GM21717 (cell line): ENCODE measurements around the gene PPAN.

ENCODE experiments used
- ATAC-seq: cut with Tn5 transposase; IDR thresholded peaks from one replicate; pipeline ENCODE4 v1.9.1; 2021; ENCODE audit warnings: mild to moderate bottlenecking, moderate library complexity; ENCODE audit not compliant: unreplicated experiment

Gene PPAN

DNA sequence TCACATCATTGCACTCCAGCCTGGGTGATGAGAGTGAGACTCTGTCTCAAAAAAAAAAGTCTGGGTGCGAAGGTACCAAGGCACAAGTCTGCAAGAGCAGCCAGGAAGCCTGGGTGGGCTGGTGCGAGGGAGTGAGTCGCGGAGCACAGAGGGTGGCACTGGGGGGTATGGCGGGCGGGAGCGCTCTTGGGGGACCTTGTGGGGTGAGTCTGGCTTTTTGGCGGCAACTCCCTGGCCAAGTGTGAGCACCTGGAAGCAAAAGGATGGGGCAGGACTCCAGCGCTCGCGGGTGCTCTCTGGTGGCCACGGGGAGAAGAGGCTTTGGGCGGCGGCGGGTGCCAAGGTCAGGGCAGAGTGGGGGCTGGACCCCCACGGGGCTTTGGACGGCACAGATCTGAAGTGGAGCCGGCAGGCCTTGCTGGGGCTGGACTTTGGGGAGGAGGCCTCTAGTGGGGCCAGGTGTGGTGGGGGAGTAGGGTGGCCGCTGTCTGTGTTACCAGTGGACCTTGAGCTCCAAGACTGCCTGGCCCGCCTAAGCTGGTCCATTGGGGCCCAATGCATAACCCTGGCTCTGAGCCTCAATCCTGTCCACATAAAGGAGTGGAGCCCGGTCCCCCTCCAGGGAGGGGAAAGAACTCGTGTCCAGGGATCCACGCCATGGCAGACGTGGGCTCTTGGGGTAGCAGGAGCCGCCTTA is 6.9 kb downstream of the PPAN start:
- no peak for ATAC-seq

DNA sequence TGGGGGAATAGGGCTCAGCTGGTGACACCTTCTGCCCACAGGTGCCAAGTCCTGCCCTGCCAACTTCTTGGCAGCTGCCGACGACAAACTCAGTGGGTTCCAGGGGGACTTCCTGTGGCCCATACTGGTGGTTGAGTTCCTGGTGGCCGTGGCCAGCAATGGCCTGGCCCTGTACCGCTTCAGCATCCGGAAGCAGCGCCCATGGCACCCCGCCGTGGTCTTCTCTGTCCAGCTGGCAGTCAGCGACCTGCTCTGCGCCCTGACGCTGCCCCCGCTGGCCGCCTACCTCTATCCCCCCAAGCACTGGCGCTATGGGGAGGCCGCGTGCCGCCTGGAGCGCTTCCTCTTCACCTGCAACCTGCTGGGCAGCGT is 7.4 kb downstream of the PPAN start:
- no peak for ATAC-seq

DNA sequence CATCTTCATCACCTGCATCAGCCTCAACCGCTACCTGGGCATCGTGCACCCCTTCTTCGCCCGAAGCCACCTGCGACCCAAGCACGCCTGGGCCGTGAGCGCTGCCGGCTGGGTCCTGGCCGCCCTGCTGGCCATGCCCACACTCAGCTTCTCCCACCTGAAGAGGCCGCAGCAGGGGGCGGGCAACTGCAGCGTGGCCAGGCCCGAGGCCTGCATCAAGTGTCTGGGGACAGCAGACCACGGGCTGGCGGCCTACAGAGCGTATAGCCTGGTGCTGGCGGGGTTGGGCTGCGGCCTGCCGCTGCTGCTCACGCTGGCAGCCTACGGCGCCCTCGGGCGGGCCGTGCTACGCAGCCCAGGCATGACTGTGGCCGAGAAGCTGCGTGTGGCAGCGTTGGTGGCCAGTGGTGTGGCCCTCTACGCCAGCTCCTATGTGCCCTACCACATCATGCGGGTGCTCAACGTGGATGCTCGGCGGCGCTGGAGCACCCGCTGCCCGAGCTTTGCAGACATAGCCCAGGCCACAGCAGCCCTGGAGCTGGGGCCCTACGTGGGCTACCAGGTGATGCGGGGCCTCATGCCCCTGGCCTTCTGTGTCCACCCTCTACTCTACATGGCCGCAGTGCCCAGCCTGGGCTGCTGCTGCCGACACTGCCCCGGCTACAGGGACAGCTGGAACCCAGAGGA is 7.9 kb downstream of the PPAN start:
- no peak for ATAC-seq

DNA sequence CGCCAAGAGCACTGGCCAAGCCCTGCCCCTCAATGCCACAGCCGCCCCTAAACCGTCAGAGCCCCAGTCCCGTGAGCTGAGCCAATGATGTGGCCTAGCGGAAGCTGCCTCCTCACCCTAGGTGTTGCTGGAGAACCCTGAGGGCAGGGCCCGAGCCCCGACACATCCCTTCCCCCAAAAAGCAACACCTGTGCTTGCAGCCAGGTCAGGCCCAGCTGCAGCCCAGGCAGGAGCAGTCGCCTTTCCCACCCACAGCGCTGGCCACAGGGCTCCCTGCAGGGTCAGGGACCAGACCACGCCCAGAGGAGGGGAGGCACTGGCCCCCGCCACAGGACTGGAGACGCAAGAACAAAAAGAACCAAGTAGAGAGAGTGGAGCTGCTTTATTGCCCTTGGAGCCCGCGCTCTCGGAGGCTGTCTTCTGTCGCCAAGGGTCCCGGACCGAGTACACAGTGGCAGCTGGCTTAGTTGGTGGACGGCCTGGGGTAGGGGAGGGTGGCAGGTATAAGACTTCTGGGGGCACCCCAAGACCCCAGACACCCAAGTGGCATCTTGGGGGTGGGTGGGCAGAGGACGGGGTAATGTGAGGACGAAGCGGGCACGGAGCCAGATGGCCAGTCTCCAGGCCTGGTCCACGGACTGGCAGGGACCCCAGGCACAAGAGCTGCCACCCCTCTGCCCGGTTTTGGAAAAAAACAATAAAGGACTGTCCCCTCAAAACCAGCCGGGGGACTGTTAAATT is 8.7 kb downstream of the PPAN start:
- no peak for ATAC-seq

DNA sequence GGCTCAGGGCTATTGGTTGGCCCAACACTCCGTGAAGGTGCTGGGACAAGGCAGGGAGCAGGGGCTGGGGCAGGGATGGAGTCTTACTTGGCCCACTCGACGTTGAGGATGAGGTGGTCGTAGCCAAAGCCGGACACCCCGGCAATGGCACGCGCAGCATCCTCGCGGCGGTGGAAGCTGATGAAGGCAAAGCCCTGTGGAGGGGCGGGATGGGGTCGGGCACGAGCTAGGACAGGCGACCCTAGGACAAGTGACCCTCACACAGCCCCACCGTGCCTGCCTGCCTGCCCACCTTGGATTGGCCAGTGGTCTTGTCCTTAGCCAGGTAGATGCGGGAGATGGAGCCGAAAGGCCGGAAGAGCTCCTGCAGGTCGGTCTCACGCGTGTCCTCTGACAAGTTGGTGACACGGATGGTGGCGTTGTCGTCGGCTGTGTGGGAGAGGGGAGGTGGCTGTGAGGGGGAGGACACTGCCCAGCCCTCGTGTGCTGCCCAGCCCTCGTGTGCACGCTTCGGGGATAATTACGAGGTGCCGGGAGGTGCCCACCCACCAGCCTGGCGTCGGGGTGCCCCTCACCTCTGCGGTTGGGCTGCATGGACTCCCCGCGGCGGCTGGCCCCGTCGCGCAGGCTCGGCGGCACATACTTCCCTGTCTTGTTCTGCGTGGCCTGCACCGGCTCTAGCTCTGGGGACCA is 9.4 kb downstream of the PPAN start:
- ATAC-seq, result no peak

DNA sequence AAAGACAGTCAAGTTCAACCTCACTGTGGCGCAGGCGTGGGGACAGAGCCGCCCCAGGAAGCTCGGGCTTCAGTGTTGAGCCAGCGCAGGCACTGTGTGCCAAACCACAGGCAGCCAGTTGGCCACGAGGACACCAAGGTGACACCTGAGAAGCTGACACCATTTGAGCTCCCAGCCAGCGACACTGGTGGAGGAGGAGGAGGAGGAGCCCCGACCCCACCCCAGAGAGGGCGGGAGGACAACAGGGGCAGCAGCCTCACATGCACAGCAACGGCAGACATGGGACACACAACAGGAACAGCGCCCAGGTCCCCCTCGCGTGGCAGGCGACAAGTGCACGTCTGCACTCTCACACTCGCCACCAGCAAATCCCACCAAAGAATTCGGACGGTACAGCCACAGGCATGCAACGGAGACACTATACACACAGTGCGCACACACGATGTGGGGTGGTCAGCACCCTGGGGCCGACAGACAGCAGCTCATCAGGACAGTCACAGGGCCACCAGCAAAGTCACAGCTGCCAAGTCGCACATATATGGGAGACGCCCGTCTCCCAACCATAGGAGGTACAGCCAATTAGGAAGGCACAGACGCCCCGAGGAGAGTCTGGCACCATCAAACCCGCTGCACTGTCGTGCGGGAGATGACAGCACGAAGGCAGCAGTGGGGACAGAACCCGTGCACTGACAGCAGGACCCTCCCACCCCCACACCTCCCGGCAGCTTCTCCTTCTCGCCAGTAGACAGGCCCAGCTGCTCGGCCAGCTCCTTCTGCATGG is 10.1 kb downstream of the PPAN start:
- ATAC-seq, result no peak

DNA sequence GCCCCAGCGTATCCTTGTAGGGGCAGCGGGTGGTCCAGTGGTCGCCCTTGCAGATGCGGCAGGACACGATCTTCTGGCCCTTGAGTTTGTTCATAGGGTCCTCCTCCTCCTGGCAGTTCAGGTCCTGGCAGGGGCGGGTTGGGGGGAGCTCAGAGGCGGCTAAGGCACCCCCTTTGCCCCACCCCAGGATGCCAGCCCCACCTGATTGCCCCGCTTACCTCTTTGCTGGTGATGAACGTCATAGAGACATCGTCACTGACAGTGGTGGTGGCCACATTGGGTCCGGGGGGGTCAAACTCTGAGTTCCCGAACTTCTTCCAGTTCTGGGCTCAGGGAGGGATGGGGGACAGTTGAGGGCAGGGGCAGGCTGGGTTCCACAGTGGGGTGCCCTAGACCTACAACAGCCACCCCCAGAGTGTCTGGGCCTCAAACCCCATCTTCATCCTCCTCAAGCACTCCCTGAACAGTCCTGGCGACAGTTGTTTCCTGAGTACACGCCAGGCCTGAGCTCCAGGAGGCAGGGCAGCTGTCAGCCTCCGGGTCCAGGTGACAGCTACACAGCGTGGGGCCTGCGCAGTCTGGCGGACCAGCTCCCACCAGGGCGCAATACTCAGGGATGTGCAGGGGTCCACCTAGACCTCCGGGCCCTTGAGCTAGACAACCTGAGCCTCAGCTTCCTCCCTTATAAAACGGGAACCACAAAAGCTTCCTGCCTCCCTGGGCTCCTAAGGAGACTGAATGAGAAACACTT is 10.9 kb downstream of the PPAN start:
- ATAC-seq, result no peak

DNA sequence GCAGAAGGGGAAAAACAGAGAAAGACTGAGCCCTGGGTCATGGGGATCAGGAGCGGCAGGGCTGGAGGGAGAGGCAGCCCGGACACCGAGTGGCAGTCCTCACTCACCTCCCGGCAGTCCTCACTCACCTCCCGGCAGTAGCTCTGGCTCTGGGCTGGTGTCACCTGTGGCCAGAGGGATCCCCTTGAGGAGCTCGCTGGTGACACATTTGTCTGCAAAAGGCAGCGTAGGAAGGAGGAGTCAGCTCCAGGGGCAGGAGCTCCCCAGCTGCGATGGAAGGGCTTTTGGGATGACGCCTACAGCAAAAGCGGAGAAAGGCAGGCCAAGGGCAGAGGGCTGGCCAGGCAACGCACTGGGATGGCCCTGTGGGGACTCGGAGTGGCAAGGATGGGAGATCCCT is 12.8 kb downstream of the PPAN start:
- ATAC-seq, result no peak

DNA sequence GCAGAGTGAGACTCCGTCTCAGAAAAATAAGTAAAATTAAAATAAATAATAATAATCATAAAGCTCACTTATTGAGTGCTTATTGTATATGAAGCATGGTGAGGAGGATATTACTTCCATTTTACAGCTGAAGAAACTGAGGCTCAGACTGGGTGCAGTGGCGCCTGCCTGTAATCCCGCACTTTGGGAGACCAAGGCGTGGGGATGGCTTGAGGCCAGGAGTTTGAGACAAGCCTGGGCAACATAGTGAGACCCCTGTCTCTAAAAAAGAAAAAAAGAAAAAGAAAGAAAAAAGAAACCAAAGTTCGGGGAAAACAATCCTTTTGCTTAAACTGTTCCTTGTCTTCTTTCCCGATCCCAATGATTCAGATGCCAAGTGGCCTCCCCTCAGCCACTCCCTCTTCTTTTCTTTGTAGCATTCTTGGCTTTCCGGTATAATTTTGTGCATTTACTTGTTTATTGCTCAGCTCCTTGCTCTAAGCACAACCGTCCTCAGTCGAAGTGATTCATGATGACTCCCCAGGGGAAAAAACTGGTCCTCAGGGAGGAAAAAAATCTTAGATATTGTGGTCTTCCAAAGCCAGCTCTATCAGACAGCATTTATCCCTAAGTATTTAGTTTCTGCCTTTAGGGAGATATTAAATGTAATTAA is 14.5 kb downstream of the PPAN start:
- ATAC-seq, result no peak

DNA sequence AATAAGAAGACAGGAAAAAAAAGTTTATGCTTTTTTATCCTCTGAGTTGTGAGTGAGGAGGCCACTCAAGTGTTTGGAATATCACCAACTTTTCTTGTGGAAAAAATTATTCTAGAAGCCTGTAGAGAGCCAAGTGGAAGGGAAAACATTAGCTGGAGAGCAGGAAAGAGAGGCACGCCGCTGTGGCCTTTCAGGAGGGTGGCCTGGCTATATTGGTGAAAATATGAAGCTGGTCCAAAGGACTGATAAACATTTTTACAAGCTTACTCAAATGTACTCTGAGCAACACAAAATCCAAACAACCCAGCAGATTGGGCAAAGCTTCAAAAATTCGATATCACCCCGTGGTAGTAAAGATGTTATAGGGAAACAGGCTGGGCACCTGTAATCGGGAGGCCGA is 15.9 kb downstream of the PPAN start:
- ATAC-seq, result no peak

DNA sequence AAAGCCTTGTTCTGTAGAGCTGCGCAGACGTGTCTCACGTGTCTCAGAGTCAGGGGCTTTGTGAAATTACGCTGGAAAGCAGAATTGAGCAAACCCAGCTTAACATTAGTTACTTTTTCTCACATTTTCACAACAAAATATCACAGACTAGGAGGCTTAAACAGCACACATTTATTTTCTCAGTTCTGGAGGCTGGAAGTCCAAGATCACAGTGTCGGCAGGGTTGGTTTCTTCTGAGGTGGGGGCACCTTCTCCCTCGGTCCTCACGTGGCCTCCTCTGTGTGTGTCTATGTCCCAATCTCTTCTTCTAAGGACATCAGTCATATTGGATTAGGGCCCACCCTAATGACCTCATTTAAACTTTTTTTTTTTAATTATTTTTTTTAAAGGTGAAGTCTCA is 18.3 kb downstream of the PPAN start:
- no peak for ATAC-seq

DNA sequence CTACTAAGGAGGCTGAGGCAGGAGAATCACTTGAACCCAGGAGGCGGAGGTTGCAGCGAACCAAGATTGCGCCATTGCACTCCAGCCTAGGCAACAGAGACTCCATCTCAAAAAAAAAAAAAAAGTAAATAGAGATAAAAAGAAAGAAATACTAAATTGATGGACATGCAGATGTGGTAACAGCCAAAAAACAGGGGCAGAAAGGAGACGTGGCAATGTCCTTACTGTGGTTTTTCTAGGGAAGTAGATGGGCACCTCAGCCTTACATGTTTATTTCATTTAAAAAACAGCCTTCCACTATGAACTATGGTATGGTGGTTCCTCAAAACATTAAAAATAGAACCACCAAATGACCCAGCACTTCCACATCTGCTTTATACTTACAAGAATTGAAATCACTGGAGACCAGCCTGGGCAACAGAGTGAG is 20.1 kb downstream of the PPAN start:
- ATAC-seq, result no peak

DNA sequence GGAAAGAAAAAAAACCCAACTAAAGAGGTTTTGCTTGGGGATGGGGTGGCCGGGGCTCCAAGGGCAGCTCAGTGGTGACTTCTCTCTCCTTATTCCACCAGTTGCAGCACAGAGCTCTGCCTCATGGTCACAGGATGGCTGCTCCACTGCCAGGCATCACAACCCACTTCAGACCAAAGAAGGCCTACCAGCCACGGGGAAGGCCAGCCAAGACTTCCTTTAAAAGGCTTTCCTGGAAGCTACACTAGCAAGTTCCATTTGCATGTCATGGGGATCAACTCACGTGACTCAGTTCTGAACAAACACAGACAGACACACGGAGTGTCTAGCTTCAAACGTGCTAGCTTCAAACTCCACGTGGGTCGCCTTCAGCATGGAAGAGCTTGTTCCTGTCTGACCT is 26.7 kb downstream of the PPAN start:
- no peak for ATAC-seq

DNA sequence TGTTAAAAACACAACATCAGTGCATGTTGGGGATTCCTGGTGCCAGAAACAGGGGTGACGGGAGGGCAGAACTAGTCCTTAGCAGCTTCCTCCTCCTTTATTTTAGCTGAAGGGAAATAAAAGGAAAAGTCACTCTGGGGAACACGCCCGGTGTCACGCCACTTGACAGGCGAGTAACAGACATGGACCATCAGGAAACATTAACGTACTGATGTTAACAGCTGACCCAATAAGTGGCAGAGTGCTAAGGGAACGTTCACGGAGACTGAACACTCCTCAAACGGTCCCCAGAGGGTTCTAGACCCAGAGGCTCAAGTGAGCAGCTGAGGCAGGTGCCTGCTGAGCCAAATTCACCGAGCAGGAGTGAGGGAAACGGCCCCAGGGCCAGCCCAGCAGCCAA is 27.4 kb downstream of the PPAN start:
- ATAC-seq, result no peak

DNA sequence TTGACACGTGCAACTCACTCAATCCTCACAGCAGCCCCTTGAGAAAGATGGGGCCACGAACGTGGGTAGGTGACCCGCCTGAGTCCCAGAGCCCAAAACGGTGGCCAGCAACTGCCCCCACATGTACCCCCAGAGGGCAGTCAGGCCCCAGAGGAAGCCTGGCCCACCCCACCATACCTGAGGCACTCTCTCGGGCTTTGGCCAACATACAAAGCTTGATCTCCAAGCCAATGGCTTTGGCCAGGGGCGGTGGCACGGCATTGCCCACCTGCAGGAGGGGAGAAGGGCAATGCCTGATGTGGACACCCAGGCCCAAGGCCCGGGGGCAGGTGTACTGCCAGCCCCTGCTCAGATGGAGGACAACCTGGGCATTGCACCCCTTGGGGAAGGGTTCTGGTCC is 27.9 kb downstream of the PPAN start:
- ATAC-seq, result no peak

DNA sequence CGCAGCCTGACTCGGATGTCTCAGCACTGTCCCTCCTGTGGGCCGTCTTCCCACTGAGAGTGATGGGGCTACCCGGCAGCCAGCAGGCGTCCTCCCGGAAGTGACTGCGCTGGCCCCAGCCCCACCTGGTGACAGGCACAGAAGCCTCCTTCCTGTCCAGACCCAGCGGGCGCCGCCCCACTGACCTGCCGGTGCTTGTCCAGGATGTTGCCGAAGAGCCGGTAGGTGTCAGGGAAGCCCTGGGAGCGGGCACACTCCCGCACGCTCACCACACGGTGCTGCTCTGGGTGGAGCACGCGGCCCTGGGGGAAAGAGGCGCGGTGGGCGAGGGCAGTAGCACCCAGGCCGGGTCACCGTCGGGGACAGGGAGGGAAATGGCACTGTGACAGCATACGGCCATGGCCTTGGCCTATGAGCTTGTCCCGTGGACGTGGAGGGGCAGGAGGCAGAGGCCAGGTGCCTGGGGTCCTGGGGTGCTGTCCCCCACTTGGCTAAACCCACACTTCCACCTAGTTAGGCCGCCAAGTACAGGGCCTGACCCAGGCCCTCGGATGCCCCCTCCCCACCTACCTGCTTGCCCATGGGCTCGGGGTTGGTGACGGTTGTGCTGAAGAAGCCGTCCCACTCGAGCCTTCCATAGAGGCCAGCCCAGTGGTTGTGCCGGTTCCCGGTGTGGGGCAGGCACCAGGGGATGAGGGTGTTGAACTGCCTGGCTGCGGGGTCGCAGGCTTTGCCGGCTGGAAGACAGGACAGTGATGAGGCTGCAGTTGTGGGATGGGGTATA is 29.6 kb downstream of the PPAN start:
- ATAC-seq, result no peak

DNA sequence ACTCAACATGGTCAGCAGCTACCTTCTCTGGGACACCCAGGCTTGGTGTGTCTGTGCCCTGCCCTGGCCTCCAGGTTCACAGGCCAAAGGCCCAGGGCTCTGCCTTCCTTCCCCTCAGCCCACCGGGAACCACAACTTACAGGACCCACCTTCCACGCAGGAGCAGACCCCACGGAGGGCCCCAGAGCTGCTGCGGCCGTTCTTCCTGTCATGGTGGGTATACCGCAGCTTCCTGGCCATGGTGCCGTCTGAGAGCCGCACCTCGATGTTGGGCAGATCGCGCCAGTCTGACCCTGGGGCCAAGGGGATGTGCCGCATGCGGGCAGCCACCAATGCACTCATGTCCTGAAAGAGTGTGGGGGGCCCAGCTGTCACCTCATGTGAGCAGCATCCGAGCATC is 30.8 kb downstream of the PPAN start:
- no peak for ATAC-seq

DNA sequence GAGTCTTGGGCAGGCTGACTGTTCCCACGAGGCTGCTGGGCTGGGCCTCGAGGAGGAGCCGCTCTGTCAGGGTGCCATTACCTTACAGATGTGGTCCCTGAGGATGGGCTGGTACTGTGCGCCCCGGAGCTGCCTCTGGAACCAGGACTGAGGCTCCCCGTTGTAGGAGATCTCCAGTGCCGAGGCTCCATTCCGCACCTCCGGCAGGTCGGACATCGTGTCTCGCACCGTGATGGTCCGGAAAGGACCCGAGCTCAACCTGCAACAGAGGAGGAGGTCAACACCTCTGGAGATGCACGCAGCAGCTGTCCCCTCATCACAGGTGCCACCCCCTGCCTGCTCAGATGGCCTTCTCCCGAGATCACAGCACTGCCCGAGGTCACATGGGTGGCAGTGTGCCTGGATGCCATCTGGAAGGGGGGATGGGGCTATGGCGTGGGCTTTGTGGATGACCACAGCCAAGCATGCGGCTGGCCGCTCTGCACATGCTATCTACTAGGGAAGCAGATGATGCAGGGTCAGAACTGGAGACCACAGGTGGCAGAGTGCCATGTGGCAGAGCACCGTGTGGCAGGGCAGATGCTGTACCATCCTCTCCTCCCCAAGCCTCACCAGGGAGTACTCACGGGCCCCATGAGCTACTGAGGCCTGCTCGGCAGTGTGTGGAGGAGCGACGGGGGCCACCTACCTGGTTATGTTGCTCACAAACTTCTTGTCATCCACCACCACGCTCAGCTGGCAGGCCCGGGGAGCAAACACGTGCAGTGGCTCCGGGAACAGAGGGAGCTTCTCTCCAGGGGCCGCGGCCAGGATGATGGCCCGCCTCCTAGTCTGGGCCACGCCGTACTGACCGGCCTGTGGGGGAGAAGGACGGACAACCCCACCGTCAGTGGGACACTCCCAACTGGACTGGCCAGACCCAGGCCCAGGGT is 31.9 kb downstream of the PPAN start:
- ATAC-seq, result no peak
